SHP77 (cell line): ENCODE results near the gene SULF2.
"Not testable (repeated sequence)": the region's sequence is repeated elsewhere in the genome, so short reads cannot be mapped to it uniquely, and the experiment has no call there.

Experiments
- DNase-seq, 2 experiments: peaks; one replicate each; lab custom pipeline; 2025; lab: John Stamatoyannopoulos, UW

The SULF2 gene

GRCh38 chr20:47804972-47805371 lies 19.7 kb upstream of the SULF2 start:
- not testable (repeated sequence) for DNase-seq

GRCh38 chr20:47804224-47804825 lies 19.0 kb upstream of the SULF2 start:
- not testable (repeated sequence) for DNase-seq

GRCh38 chr20:47802975-47803374 lies 17.7 kb upstream of the SULF2 start:
- no peak for DNase-seq

GRCh38 chr20:47802226-47802920 lies 17.1 kb upstream of the SULF2 start:
- no peak for DNase-seq

GRCh38 chr20:47801759-47802158 lies 16.5 kb upstream of the SULF2 start:
- no peak for DNase-seq

- no peak for DNase-seq
Observed at GRCh38 chr20:47801079-47801478, 15.8 kb upstream of the SULF2 start.

GRCh38 chr20:47800623-47801022 lies 15.3 kb upstream of the SULF2 start:
- DNase-seq = no peak

GRCh38 chr20:47799116-47799715 lies 13.9 kb upstream of the SULF2 start:
- no peak for DNase-seq

GRCh38 chr20:47796971-47797370 lies 11.7 kb upstream of the SULF2 start:
- DNase-seq = no peak

- no peak for DNase-seq
Observed at GRCh38 chr20:47795214-47795907, 10.1 kb upstream of the SULF2 start.

GRCh38 chr20:47794264-47794663 lies 9.0 kb upstream of the SULF2 start:
- not testable (repeated sequence) for DNase-seq

- no peak for DNase-seq
Observed at GRCh38 chr20:47792021-47792618, 6.8 kb upstream of the SULF2 start.

GRCh38 chr20:47791084-47791599 lies 5.9 kb upstream of the SULF2 start:
- DNase-seq = no peak

GRCh38 chr20:47790580-47790965 lies 5.3 kb upstream of the SULF2 start:
- no peak for DNase-seq

GRCh38 chr20:47789764-47790579 lies 4.7 kb upstream of the SULF2 start:
- no peak for DNase-seq

- DNase-seq = no peak
Observed at GRCh38 chr20:47789081-47789763, 3.9 kb upstream of the SULF2 start.

GRCh38 chr20:47788741-47789080 lies 3.4 kb upstream of the SULF2 start:
- no peak for DNase-seq

GRCh38 chr20:47786765-47787107 lies 1.5 kb upstream of the SULF2 start:
- no peak for DNase-seq

- DNase-seq = no peak
Observed at GRCh38 chr20:47785854-47786764, 828 bp upstream of the SULF2 start.
